H9 (cell line): ENCODE measurements around the gene SERPINB4. TPM values are rescaled to one million over a fixed set of nuclear protein-coding genes. Genes with fewer than 3 reads are reported as not detected.

Source experiments
- DNase-seq: peaks from one replicate; pipeline ENCODE4 v3.0.0-alpha.2; 2017
- H2AFZ ChIP-seq: one replicate; pipeline ENCODE4 v1.6.1; 2013; ENCODE audit warnings: mild to moderate bottlenecking, low read length, control low read depth, moderate library complexity
- H2AK5ac ChIP-seq: 2 replicates; pipeline ENCODE4 v1.6.1; 2013; ENCODE audit warnings: low read length, control low read depth, mixed read lengths; ENCODE audit not compliant: insufficient read length
- H2BK120ac ChIP-seq: one replicate; pipeline ENCODE4 v1.6.1; 2013; ENCODE audit warnings: low read depth, mild to moderate bottlenecking, low read length, control low read depth, inconsistent platforms; ENCODE audit not compliant: poor library complexity, severe bottlenecking
- H2BK12ac ChIP-seq: 2 replicates; pipeline ENCODE4 v1.6.1; 2013; ENCODE audit warnings: low read length, control low read depth, mixed read lengths, low read depth; ENCODE audit not compliant: insufficient read length
- H2BK15ac ChIP-seq: 2 replicates; pipeline ENCODE4 v1.6.1; 2013; ENCODE audit warnings: low read depth, low read length, control low read depth
- H2BK20ac ChIP-seq: one replicate; pipeline ENCODE4 v1.6.1; 2013; ENCODE audit warnings: low read depth, mild to moderate bottlenecking, low read length, control low read depth, inconsistent platforms; ENCODE audit not compliant: poor library complexity, severe bottlenecking
- H2BK5ac ChIP-seq: 2 replicates; pipeline ENCODE4 v1.6.1; 2013; ENCODE audit warnings: low read length, control low read depth, mixed read lengths; ENCODE audit not compliant: insufficient read length
- H3K14ac ChIP-seq: 2 replicates; pipeline ENCODE4 v1.6.1; 2013; ENCODE audit warnings: low read length, control low read depth; ENCODE audit not compliant: insufficient read depth
- H3K18ac ChIP-seq: 2 replicates; pipeline ENCODE4 v1.6.1; 2013; ENCODE audit warnings: low read depth, mild to moderate bottlenecking, mixed read lengths, low read length, control low read depth; ENCODE audit not compliant: insufficient read length
- H3K23ac ChIP-seq: 2 replicates; pipeline ENCODE4 v1.6.1; 2013; ENCODE audit warnings: low read length, control low read depth, mixed read lengths, low read depth; ENCODE audit not compliant: insufficient read length
- H3K23me2 ChIP-seq: 2 replicates; pipeline ENCODE4 v1.6.1; 2013; ENCODE audit warnings: low read depth, mild to moderate bottlenecking, mixed read lengths, low read length, control low read depth; ENCODE audit not compliant: insufficient read length, poor library complexity, severe bottlenecking
- H3K27ac ChIP-seq: 2 replicates; pipeline ENCODE4 v1.5.1; 2013; ENCODE audit warnings: low read length, control low read depth, mixed read lengths, low read depth; ENCODE audit not compliant: insufficient read length
- H3K27me3 ChIP-seq: 2 replicates; pipeline ENCODE4 v1.6.1; 2013; ENCODE audit warnings: low read length, control low read depth, inconsistent platforms; ENCODE audit not compliant: insufficient read depth
- H3K4ac ChIP-seq: 2 replicates; pipeline ENCODE4 v1.6.1; 2013; ENCODE audit warnings: low read depth, mild to moderate bottlenecking, control low read depth, inconsistent platforms, low read length, moderate library complexity
- H3K4me1 ChIP-seq: 2 replicates; pipeline ENCODE4 v1.6.1; 2013; ENCODE audit warnings: low read length, control low read depth, inconsistent platforms; ENCODE audit not compliant: insufficient read depth
- H3K4me2 ChIP-seq: 2 replicates; pipeline ENCODE4 v1.6.1; 2013; ENCODE audit warnings: low read length, control low read depth, mixed read lengths; ENCODE audit not compliant: insufficient read length, insufficient read depth
- H3K56ac ChIP-seq: 2 replicates; pipeline ENCODE4 v1.6.1; 2013; ENCODE audit warnings: low read depth, mild to moderate bottlenecking, mixed read lengths, low read length, control low read depth; ENCODE audit not compliant: insufficient read length
- H3K79me1 ChIP-seq: 2 replicates; pipeline ENCODE4 v1.6.1; 2013; ENCODE audit warnings: low read depth, mild to moderate bottlenecking, moderate library complexity, low read length, control low read depth, inconsistent platforms; ENCODE audit not compliant: insufficient read depth, poor library complexity, severe bottlenecking
- H3K79me2 ChIP-seq: 2 replicates; pipeline ENCODE4 v1.6.1; 2013; ENCODE audit warnings: low read length, control low read depth, inconsistent platforms; ENCODE audit not compliant: insufficient read depth
- H3K9ac ChIP-seq: 2 replicates; pipeline ENCODE4 v1.6.1; 2013; ENCODE audit warnings: low read length, control low read depth, mixed read lengths; ENCODE audit not compliant: insufficient read length; ENCODE audit errors: extremely low read depth
- H3K9me3 ChIP-seq: one replicate; pipeline ENCODE4 v1.6.1; 2013; ENCODE audit warnings: low read depth, low read length, inconsistent platforms; ENCODE audit not compliant: control insufficient read depth
- H3T11ph ChIP-seq: one replicate; pipeline ENCODE4 v1.6.1; 2013; ENCODE audit warnings: mild to moderate bottlenecking, low read length, control low read depth, inconsistent platforms
- H4K20me1 ChIP-seq: one replicate; pipeline ENCODE4 v1.6.1; 2013; ENCODE audit not compliant: control insufficient read depth, insufficient read length, insufficient read depth
- H4K5ac ChIP-seq: 2 replicates; pipeline ENCODE4 v1.6.1; 2013; ENCODE audit warnings: low read depth, mild to moderate bottlenecking, mixed read lengths, low read length, control low read depth; ENCODE audit not compliant: insufficient read length
- H4K8ac ChIP-seq: replicated peaks from 2 replicates; pipeline ENCODE4 v1.6.1; 2013; ENCODE audit warnings: low read length, control low read depth, mixed read lengths, low read depth; ENCODE audit not compliant: insufficient read length
- H4K91ac ChIP-seq: 2 replicates; pipeline ENCODE4 v1.6.1; 2013; ENCODE audit warnings: low read depth, mild to moderate bottlenecking, moderate library complexity, mixed read lengths, low read length, control low read depth; ENCODE audit not compliant: insufficient read length
- H3K27ac Mint-ChIP-seq, 3 experiments: 2 replicates in 2 of 3; 3 replicates in 1 of 3; pipeline ENCODE4 v1.8.0; 2020 to 2021; ENCODE audit warnings: mixed read lengths in 3 of 3, mild to moderate bottlenecking in 1 of 3, moderate library complexity in 1 of 3
- H3K27me3 Mint-ChIP-seq: 2 replicates; pipeline ENCODE4 v1.8.0; 2021; ENCODE audit warnings: low read depth, mild to moderate bottlenecking, moderate library complexity, mixed read lengths
- H3K36me3 Mint-ChIP-seq, 3 experiments: 2 replicates in 2 of 3; 3 replicates in 1 of 3; pipeline ENCODE4 v1.8.0; 2020 to 2021; ENCODE audit warnings: low read depth in 3 of 3, mixed read lengths in 3 of 3; ENCODE audit not compliant: insufficient read depth in 1 of 3
- H3K4me1 Mint-ChIP-seq, 2 experiments: 2 replicates each; pipeline ENCODE4 v1.8.0; 2020; ENCODE audit warnings: mixed read lengths in 2 of 2
- H3K4me3 Mint-ChIP-seq, 2 experiments: 2 replicates in 1 of 2; 3 replicates in 1 of 2; pipeline ENCODE4 v1.8.0; 2020 to 2021; ENCODE audit warnings: mild to moderate bottlenecking in 2 of 2, mixed read lengths in 2 of 2, moderate library complexity in 1 of 2
- H3K9me3 Mint-ChIP-seq, 2 experiments: 2 replicates in 1 of 2; 3 replicates in 1 of 2; pipeline ENCODE4 v1.8.0; 2020; ENCODE audit warnings: mild to moderate bottlenecking in 2 of 2, mixed read lengths in 2 of 2, moderate library complexity in 1 of 2
- WGBS: extraction: QIAGEN DNeasy Blood & Tissue Kit; methylation state at CpG from one replicate; pipeline ENCODE4 v1.1.7; 2013; ENCODE audit warnings: missing lambda C conversion rate, low lambda C conversion rate, mixed read lengths; ENCODE audit not compliant: insufficient read length; ENCODE audit errors: extremely low coverage; 5-methylcytosine and 5-hydroxymethylcytosine counted together
- total RNA-seq: library from RNA; stranded (reverse); gene quantifications from 2 replicates; pipeline ENCODE4 v1.2.1, GENCODE V29; 2021
- TF ChIP-seq, protein P1 (sequence below): fragments of 200-600 bp; sonication (generic); conservative IDR thresholded peaks from 3 replicates; pipeline ENCODE4 v1.8.0; 2021; ENCODE audit warnings: antibody characterized with exemption, mild to moderate bottlenecking

The SERPINB4 gene
- total RNA-seq, 1 experiment from 2014 or later: 4.1 TPM

GRCh38 chr18:63679820-63680606, 36.0 kb upstream of the SERPINB4 start:
- H2BK5ac ChIP-seq: no peak overlapping the region
- no peak overlapping the region for H3K23ac ChIP-seq
- H3K56ac ChIP-seq: no peak overlapping the region
- H2BK12ac ChIP-seq: no peak overlapping the region
- H3K9ac ChIP-seq: no peak overlapping the region
- H3K4me1 ChIP-seq: peaks cover 4% of the 10 kb centered on the region; the same call in 1 of the 2 replicates
- WGBS: no CpG with 5 or more reads among the region's 5 CpGs
- no peak overlapping the region for H2AFZ ChIP-seq
- H2AK5ac ChIP-seq: no peak overlapping the region
- no peak overlapping the region for H2BK20ac ChIP-seq
- H3K23me2 ChIP-seq: no peaks in the 10 kb centered on the region
- H3K27ac Mint-ChIP-seq: no peak overlapping the region
- H3K4me2 ChIP-seq: no peak overlapping the region
- no peaks in the 10 kb centered on the region for H4K20me1 ChIP-seq
- no peak overlapping the region for H4K91ac ChIP-seq
- H4K5ac ChIP-seq: no peak overlapping the region
- H3K9me3 ChIP-seq: no peaks in the 10 kb centered on the region
- no peaks in the 10 kb centered on the region; a peak in 2 of 5 replicates for H3K9me3 Mint-ChIP-seq
- H3K4ac ChIP-seq: no peak overlapping the region
- H3T11ph ChIP-seq: no peak overlapping the region
- H3K36me3 Mint-ChIP-seq: no peaks in the 10 kb centered on the region
- TF ChIP-seq, protein P1, sequence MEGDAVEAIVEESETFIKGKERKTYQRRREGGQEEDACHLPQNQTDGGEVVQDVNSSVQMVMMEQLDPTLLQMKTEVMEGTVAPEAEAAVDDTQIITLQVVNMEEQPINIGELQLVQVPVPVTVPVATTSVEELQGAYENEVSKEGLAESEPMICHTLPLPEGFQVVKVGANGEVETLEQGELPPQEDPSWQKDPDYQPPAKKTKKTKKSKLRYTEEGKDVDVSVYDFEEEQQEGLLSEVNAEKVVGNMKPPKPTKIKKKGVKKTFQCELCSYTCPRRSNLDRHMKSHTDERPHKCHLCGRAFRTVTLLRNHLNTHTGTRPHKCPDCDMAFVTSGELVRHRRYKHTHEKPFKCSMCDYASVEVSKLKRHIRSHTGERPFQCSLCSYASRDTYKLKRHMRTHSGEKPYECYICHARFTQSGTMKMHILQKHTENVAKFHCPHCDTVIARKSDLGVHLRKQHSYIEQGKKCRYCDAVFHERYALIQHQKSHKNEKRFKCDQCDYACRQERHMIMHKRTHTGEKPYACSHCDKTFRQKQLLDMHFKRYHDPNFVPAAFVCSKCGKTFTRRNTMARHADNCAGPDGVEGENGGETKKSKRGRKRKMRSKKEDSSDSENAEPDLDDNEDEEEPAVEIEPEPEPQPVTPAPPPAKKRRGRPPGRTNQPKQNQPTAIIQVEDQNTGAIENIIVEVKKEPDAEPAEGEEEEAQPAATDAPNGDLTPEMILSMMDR: no peak
- no peak overlapping the region for H4K8ac ChIP-seq
- H2BK15ac ChIP-seq: no peak overlapping the region
- H3K27me3 Mint-ChIP-seq: no peaks in the 10 kb centered on the region
- DNase-seq: no peak
- H3K79me1 ChIP-seq: no peaks in the 10 kb centered on the region
- no peak overlapping the region for H2BK120ac ChIP-seq
- H3K4me3 Mint-ChIP-seq: no peak overlapping the region
- no peak overlapping the region for H3K14ac ChIP-seq
- H3K18ac ChIP-seq: no peak overlapping the region
- no peaks in the 10 kb centered on the region for H3K27me3 ChIP-seq
- H3K27ac ChIP-seq: no peak overlapping the region
- no peaks in the 10 kb centered on the region for H3K79me2 ChIP-seq
- peaks cover 24 to 25% of the 10 kb centered on the region in 2 experiments for H3K4me1 Mint-ChIP-seq
